SK-MEL-5 (cell line): ENCODE results near the gene C1orf56. TPM values are rescaled to one million over a fixed set of nuclear protein-coding genes. Genes with fewer than 3 reads are reported as not detected.

Experiments used
- small RNA-seq, 2 experiments: library from RNA; depleted of rRNA; stranded (forward); fragments of <200 nt; gene quantifications; one replicate each; pipeline ENCODE3, GENCODE V24; 2014
- total RNA-seq: library from RNA; depleted of rRNA; stranded (reverse); fragments of >200 nt; shearing (Covaris generic); gene quantifications from 2 replicates; pipeline ENCODE4 v1.2.3, GENCODE V29; 2014; rRNA removed

C1orf56 gene
- total RNA-seq, 1 experiment from 2014 or later, result 17.9 TPM

Small RNA genes within 50 kb of the gene (small RNA-seq; reads per million reads assigned to genes)
- 0 reads per million in 2 experiments for gene RNU6-884P

Other genes starting within 250 kb of the C1orf56 start
- gene CTSK, start 239.5 kb upstream of the C1orf56 start, total RNA-seq, result 0.69 and 0.74 TPM in 2 replicates
- gene ARNT, start 171.2 kb upstream of the C1orf56 start, total RNA-seq, result 21.6 and 21.9 TPM in 2 replicates
- not detected in 2 replicates for gene CTXND2, start 160.6 kb upstream of the C1orf56 start, total RNA-seq
- 46.9 and 49.3 TPM in 2 replicates for gene SETDB1, start 121.4 kb upstream of the C1orf56 start, total RNA-seq
- gene CERS2, start 72.9 kb upstream of the C1orf56 start, total RNA-seq, result 133 and 162 TPM in 2 replicates
- gene ANXA9, start 65.5 kb upstream of the C1orf56 start, total RNA-seq, result 0.48 and 1.1 TPM in 2 replicates
- 11.3 and 13.6 TPM in 2 replicates for gene MINDY1, start 40.8 kb upstream of the C1orf56 start, total RNA-seq
- gene PRUNE1, start 39.3 kb upstream of the C1orf56 start, total RNA-seq, result 13.9 and 16.2 TPM in 2 replicates
- gene BNIPL, start 11.2 kb upstream of the C1orf56 start, total RNA-seq, result 0.11 and 0.16 TPM in 2 replicates
- 95.8 and 99.9 TPM in 2 replicates for gene CDC42SE1, start 11.9 kb downstream of the C1orf56 start, total RNA-seq
- gene MLLT11, start 12.6 kb downstream of the C1orf56 start, total RNA-seq, result 3.5 and 3.6 TPM in 2 replicates
- 6.7 and 8.1 TPM in 2 replicates for gene GABPB2, start 23.0 kb downstream of the C1orf56 start, total RNA-seq
- gene SEMA6C, start 98.9 kb downstream of the C1orf56 start, total RNA-seq, result 0.53 and 1.1 TPM in 2 replicates
- not detected in 2 replicates for gene TNFAIP8L2, start 108.9 kb downstream of the C1orf56 start, total RNA-seq
- 17.7 and 22.1 TPM in 2 replicates for gene LYSMD1, start 118.2 kb downstream of the C1orf56 start, total RNA-seq
- gene SCNM1, start 118.4 kb downstream of the C1orf56 start, total RNA-seq, result 90.9 and 110 TPM in 2 replicates
- gene TMOD4, start 128.2 kb downstream of the C1orf56 start, total RNA-seq, result 0.80 and 1.2 TPM in 2 replicates
- 116 and 133 TPM in 2 replicates for gene VPS72, start 142.4 kb downstream of the C1orf56 start, total RNA-seq
- 54.5 and 57.0 TPM in 2 replicates for gene PIP5K1A, start 150.8 kb downstream of the C1orf56 start, total RNA-seq
- gene PSMD4, start 207.0 kb downstream of the C1orf56 start, total RNA-seq, result 370 and 398 TPM in 2 replicates
- gene ZNF687, start 234.5 kb downstream of the C1orf56 start, total RNA-seq, result 29.0 and 31.0 TPM in 2 replicates